Measurements from ENCODE around the gene DEGS2.

DEGS2 gene

DNA sequence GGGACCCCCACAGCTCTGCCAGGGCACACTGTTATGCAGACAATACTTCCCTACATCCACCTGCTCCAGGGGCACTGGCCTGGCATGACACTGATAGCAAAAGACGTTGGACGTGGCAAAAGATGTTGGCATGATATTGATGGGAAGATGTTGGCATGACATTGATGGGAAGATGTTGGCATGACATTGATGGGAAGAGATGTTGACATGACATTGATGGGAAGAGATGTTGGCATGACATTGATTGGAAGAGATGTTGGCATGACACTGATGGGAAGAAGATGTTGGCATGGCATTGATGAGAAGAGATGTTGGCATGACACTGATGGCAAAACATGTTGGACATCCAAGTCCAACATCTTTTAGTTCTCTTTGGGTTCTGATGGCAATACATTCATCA, 11.4 kb upstream of the DEGS2 start:
- TF ChIP-seq EZH2phosphoT487 (IDR thresholded peaks at IDR 0.05; ENCODE audit: low read length): no peak
- Histone ChIP-seq H2AFZ (ENCODE audit: low read length) (no peak overlapping the region), H3F3A (ENCODE audit: insufficient read depth, low read length) (no peaks in the 10 kb centered on the region), H3K36me3 (replicated peaks; ENCODE audit: insufficient read depth, low read length) (no peaks in the 10 kb centered on the region), H3K9me2 (replicated peaks; ENCODE audit: insufficient read depth, low read length) (no peaks in the 10 kb centered on the region), H3K9ac (ENCODE audit: low read length) (no peak overlapping the region), H3K4me2 (ENCODE audit: low read depth, low read length) (no peak overlapping the region), H3K9me3 (replicated peaks; ENCODE audit: insufficient read depth, low read length) (no peaks in the 10 kb centered on the region), H4K20me1 (ENCODE audit: insufficient read depth, low read length) (no peaks in the 10 kb centered on the region), H3K27me3 (replicated peaks; ENCODE audit: insufficient read depth, low read length) (peaks cover 3% of the 10 kb centered on the region; the same call in 1 of the 2 replicates), H3K27ac (ENCODE audit: low read length) (no peak overlapping the region), H3K4me1 (ENCODE audit: low read length) (no peaks in the 10 kb centered on the region), H3K79me2 (ENCODE audit: low read length) (no peaks in the 10 kb centered on the region), H3K4me3 (ENCODE audit: low read length) (no peak overlapping the region)
- DNase-seq: no peak

- Histone ChIP-seq H3K9ac (ENCODE audit: low read length) (no peak overlapping the region), H3K27me3 (replicated peaks; ENCODE audit: insufficient read depth, low read length) (peaks cover 3% of the 10 kb centered on the region; the same call in 1 of the 2 replicates), H3K27ac (ENCODE audit: low read length) (no peak overlapping the region), H4K20me1 (ENCODE audit: insufficient read depth, low read length) (no peaks in the 10 kb centered on the region), H3K79me2 (ENCODE audit: low read length) (no peaks in the 10 kb centered on the region), H3K36me3 (replicated peaks; ENCODE audit: insufficient read depth, low read length) (no peaks in the 10 kb centered on the region), H3K4me1 (ENCODE audit: low read length) (no peaks in the 10 kb centered on the region), H3K9me2 (replicated peaks; ENCODE audit: insufficient read depth, low read length) (no peaks in the 10 kb centered on the region), H2AFZ (ENCODE audit: low read length) (no peak overlapping the region), H3K4me2 (ENCODE audit: low read depth, low read length) (no peak overlapping the region), H3F3A (ENCODE audit: insufficient read depth, low read length) (no peaks in the 10 kb centered on the region), H3K4me3 (ENCODE audit: low read length) (no peak overlapping the region), H3K9me3 (replicated peaks; ENCODE audit: insufficient read depth, low read length) (no peaks in the 10 kb centered on the region)
- DNase-seq: no peak
- TF ChIP-seq EZH2phosphoT487 (IDR thresholded peaks at IDR 0.05; ENCODE audit: low read length): no peak
- no peak for TF ChIP-seq EZH2 (optimal IDR thresholded peaks at IDR 0.05; ENCODE audit: low read depth, low read length)
- TF ChIP-seq CTCF (IDR thresholded peaks at IDR 0.05; ENCODE audit: low read length): no peak
Observed at GRCh38 chr14:100168506-100168905, 9.1 kb upstream of the DEGS2 start.

DNA sequence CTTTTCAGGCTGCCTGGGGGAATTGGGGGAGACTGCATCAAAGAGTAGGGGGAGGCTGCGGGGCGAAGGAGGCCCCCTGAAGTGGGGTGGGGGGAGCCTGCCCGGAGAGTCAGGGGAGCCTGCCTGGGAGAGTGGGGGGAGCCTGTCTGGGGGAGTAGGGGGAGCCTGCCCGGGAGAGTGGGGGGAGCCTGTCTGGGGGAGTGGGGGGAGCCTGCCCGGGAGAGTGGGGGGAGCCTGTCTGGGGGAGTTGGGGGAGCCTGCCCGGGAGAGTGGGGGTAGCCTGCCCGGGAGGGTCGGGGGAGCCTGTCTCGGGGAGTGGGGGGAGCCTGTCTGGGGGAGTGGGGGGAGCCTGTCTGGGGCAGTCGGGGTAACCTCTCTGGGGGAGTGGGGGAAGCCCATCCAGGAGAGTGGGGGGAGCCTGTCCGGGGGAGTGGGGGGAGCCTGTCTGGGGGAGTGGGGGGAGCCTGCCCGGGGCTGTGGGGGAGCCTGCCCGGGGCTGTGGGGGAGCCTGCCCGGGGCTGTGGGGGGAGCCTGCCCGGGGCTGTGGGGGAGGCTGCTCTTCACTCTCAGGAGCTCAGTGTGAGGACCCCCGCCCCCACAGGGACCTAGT, 6.5 kb upstream of the DEGS2 start:
- H3K4me1 ChIP-seq (ENCODE audit: low read length): no peaks in the 10 kb centered on the region
- no peaks in the 10 kb centered on the region for H3F3A ChIP-seq (ENCODE audit: insufficient read depth, low read length)
- H3K27me3 ChIP-seq (replicated peaks; ENCODE audit: insufficient read depth, low read length): peaks cover 3% of the 10 kb centered on the region; the same call in 1 of the 2 replicates
- H3K4me3 ChIP-seq (ENCODE audit: low read length): no peak overlapping the region
- no peaks in the 10 kb centered on the region for H4K20me1 ChIP-seq (ENCODE audit: insufficient read depth, low read length)
- H3K9ac ChIP-seq (ENCODE audit: low read length): no peak overlapping the region
- DNase-seq: no peak
- no peaks in the 10 kb centered on the region for H3K36me3 ChIP-seq (replicated peaks; ENCODE audit: insufficient read depth, low read length)
- 0 out of 2 replicates have a peak overlapping the region, but pooled peaks have one; percentile 47 for H3K4me2 ChIP-seq (ENCODE audit: low read depth, low read length)
- no peak overlapping the region for H3K27ac ChIP-seq (ENCODE audit: low read length)
- no peaks in the 10 kb centered on the region for H3K9me2 ChIP-seq (replicated peaks; ENCODE audit: insufficient read depth, low read length)
- H3K79me2 ChIP-seq (ENCODE audit: low read length): no peaks in the 10 kb centered on the region
- no peaks in the 10 kb centered on the region for H3K9me3 ChIP-seq (replicated peaks; ENCODE audit: insufficient read depth, low read length)
- H2AFZ ChIP-seq (ENCODE audit: low read length): no peak overlapping the region
- TF ChIP-seq CTCF (IDR thresholded peaks at IDR 0.05; ENCODE audit: low read length): no peak
- TF ChIP-seq EZH2phosphoT487 (IDR thresholded peaks at IDR 0.05; ENCODE audit: low read length): no peak

GRCh38 chr14:100165376-100165775, 5.9 kb upstream of the DEGS2 start:
- H3F3A ChIP-seq (ENCODE audit: insufficient read depth, low read length): no peaks in the 10 kb centered on the region
- no peak for DNase-seq
- peaks cover 3% of the 10 kb centered on the region; the same call in 1 of the 2 replicates for H3K27me3 ChIP-seq (replicated peaks; ENCODE audit: insufficient read depth, low read length)
- no peaks in the 10 kb centered on the region for H3K36me3 ChIP-seq (replicated peaks; ENCODE audit: insufficient read depth, low read length)
- no peak overlapping the region for H3K27ac ChIP-seq (ENCODE audit: low read length)
- no peaks in the 10 kb centered on the region for H4K20me1 ChIP-seq (ENCODE audit: insufficient read depth, low read length)
- H2AFZ ChIP-seq (ENCODE audit: low read length): no peak overlapping the region
- H3K4me3 ChIP-seq (ENCODE audit: low read length): no peak overlapping the region
- no peaks in the 10 kb centered on the region for H3K79me2 ChIP-seq (ENCODE audit: low read length)
- H3K9me3 ChIP-seq (replicated peaks; ENCODE audit: insufficient read depth, low read length): no peaks in the 10 kb centered on the region
- no peak overlapping the region for H3K4me2 ChIP-seq (ENCODE audit: low read depth, low read length)
- H3K4me1 ChIP-seq (ENCODE audit: low read length): no peaks in the 10 kb centered on the region
- no peak for TF ChIP-seq CTCF (IDR thresholded peaks at IDR 0.05; ENCODE audit: low read length)
- TF ChIP-seq EZH2 (optimal IDR thresholded peaks at IDR 0.05; ENCODE audit: low read depth, low read length): no peak
- no peak for TF ChIP-seq EZH2phosphoT487 (IDR thresholded peaks at IDR 0.05; ENCODE audit: low read length)
- no peaks in the 10 kb centered on the region for H3K9me2 ChIP-seq (replicated peaks; ENCODE audit: insufficient read depth, low read length)
- H3K9ac ChIP-seq (ENCODE audit: low read length): no peak overlapping the region
